Glomerular visceral epithelial cell (primary cell): ENCODE results near the gene C1S.
A peak's percentile ranks its signal among the peaks of the same experiment; 100 is the strongest.

Experiments
- DNase-seq: peaks from one replicate; pipeline ENCODE4 v3.0.0-alpha.2; 2016; ENCODE audit errors: extremely low spot score

Gene C1S

GRCh38 chr12:7075939-7076338, 15.4 kb downstream of the C1S start:
- DNase-seq: no peak

- DNase-seq: no peak
These were observed 16.0 kb downstream of the C1S start for GRCh38 chr12:7076493-7076892.

GRCh38 chr12:7078163-7078562, 17.6 kb downstream of the C1S start:
- DNase-seq: no peak

GRCh38 chr12:7079826-7080125, 19.3 kb downstream of the C1S start:
- peak; percentile 18 for DNase-seq

GRCh38 chr12:7081037-7081436, 20.5 kb downstream of the C1S start:
- DNase-seq: no peak

- no peak for DNase-seq
These were observed 22.6 kb downstream of the C1S start for GRCh38 chr12:7083125-7083524.

GRCh38 chr12:7089196-7089871, 28.8 kb downstream of the C1S start:
- DNase-seq: no peak

GRCh38 chr12:7090222-7090998, 29.9 kb downstream of the C1S start:
- no peak for DNase-seq

GRCh38 chr12:7091171-7091570, 30.7 kb downstream of the C1S start:
- no peak for DNase-seq

- DNase-seq: no peak
These were observed 31.2 kb downstream of the C1S start for GRCh38 chr12:7091660-7092228.

GRCh38 chr12:7092229-7092985, 31.9 kb downstream of the C1S start, which contains the start of gene C1R:
Gene C1R (minus strand): TSS chr12:7092445. CDS start chr12:7092388, 57 bp downstream.
- DNase-seq: peak; percentile 68

- no peak for DNase-seq
These were observed 32.5 kb downstream of the C1S start for GRCh38 chr12:7092986-7093460.

- DNase-seq: no peak
These were observed 33.0 kb downstream of the C1S start for GRCh38 chr12:7093486-7093885.

- no peak for DNase-seq
These were observed 33.4 kb downstream of the C1S start for GRCh38 chr12:7093892-7094291.

- DNase-seq: no peak
These were observed 35.8 kb downstream of the C1S start for GRCh38 chr12:7096006-7096932.

GRCh38 chr12:7096979-7097378, 36.5 kb downstream of the C1S start:
- DNase-seq: no peak

- no peak for DNase-seq
These were observed 38.9 kb downstream of the C1S start for GRCh38 chr12:7099290-7099996.

- no peak for DNase-seq
These were observed 39.7 kb downstream of the C1S start for GRCh38 chr12:7100239-7100638.

GRCh38 chr12:7101047-7101693, 40.7 kb downstream of the C1S start:
- no peak for DNase-seq

- no peak for DNase-seq
These were observed 41.2 kb downstream of the C1S start for GRCh38 chr12:7101694-7102131.
